C4-2B (cell line): ENCODE results near the gene MICAL3.

Source experiments
- CTCF ChIP-seq: fragments of 450-650 bp; conservative IDR thresholded peaks from 2 replicates; pipeline ENCODE4 v1.5.1; 2017; ENCODE audit warnings: mild to moderate bottlenecking
- ZFX ChIP-seq: fragments of 450-650 bp; IDR thresholded peaks from 2 replicates; pipeline ENCODE4 v1.6.1; 2017

DNA sequence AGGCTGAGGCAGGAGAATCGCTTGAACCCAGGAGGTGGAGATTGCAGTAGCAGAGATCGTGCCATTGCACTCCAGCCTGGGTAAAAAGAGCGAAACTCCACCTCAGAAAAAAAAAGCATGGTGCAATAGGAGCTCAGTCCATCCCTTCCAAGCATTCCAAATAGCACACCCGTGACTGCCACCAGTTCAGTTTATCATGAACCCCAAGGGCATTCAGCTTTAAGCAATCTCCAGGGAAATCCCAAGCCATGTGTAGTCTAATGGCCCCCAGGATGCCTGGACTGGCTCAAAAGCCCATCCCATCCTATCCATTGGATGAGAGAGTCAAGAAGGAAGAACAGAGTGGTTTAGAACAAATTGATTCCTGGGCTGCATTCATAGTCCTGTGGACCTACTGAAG, 16.2 kb downstream of the MICAL3 start:
- TF ChIP-seq CTCF (no peak), ZFX (no peak)
